ENCODE measurements around the gene RSRC2. TPM values are rescaled to one million over a fixed set of nuclear protein-coding genes. Genes with fewer than 3 reads are reported as not detected.

The RSRC2 gene
- total and polyA plus RNA-seq, 10 of the 15 experiments (the other 5 are each of a cell fraction or from before 2014, with no cell fraction given), result 49.8 to 112 (median 60.6) TPM

GRCh38 chr12:122526683-122527477, at the start of gene RSRC2, which contains the start of gene KNTC1 (continued):
- TF ChIP-seq EGR1 (IDR thresholded peaks at IDR 0.05; ENCODE audit: borderline replicate concordance in 1 of 2, low read depth in 2 of 2, low read length in 2 of 2), result peak in 1 of 2 experiments; percentile 83; a peak in 1 of 3 replicates
- TF ChIP-seq NRF1 (conservative IDR thresholded peaks at IDR 0.05; ENCODE audit: low read depth, low read length), result peak; percentile 29; the same call in 1 of the 2 replicates
- 0 out of 2 replicates have a peak, but pooled peaks have one; percentile 64 for TF ChIP-seq CBX5 (IDR thresholded peaks at IDR 0.05; ENCODE audit: low read depth)
- TF ChIP-seq SMAD5 (IDR thresholded peaks at IDR 0.05; ENCODE audit: low read depth), result peak; percentile 97
- no peak for TF ChIP-seq NR2F1 (conservative IDR thresholded peaks at IDR 0.05)
- peak; percentile 67; the same call in 1 of the 2 replicates for TF ChIP-seq ELK1 (IDR thresholded peaks at IDR 0.05; ENCODE audit: low read depth, low read length)
- TF ChIP-seq YY1 (IDR thresholded peaks at IDR 0.05; ENCODE audit: low read depth, low read length), result peak; percentile 99
- TF ChIP-seq GABPA (IDR thresholded peaks at IDR 0.05; ENCODE audit: low read depth), result peak; percentile 87
- no peak for TF ChIP-seq FOS (IDR thresholded peaks at IDR 0.05; ENCODE audit: borderline replicate concordance, extremely low read depth, insufficient read length)
- no peak for TF ChIP-seq ZNF217 (IDR thresholded peaks at IDR 0.05)
- peak; percentile 99 for TF ChIP-seq PML (IDR thresholded peaks at IDR 0.05; ENCODE audit: low read length)
- TF ChIP-seq TARDBP (IDR thresholded peaks at IDR 0.05; ENCODE audit: borderline replicate concordance), result 0 out of 2 replicates have a peak, but pooled peaks have one; percentile 28
- peak; percentile 99 for TF ChIP-seq RELB (IDR thresholded peaks at IDR 0.05; ENCODE audit: low read depth)
- no peak for TF ChIP-seq ETV6 (conservative IDR thresholded peaks at IDR 0.05 in 1 of 2, IDR thresholded peaks at IDR 0.05 in 1 of 2; ENCODE audit: borderline replicate concordance in 1 of 2, low read depth in 1 of 2)
- TF ChIP-seq CREB1 (IDR thresholded peaks at IDR 0.05; ENCODE audit: low read depth), result peak; percentile 56; the same call in 1 of the 2 replicates
- TF ChIP-seq ZBED1 (IDR thresholded peaks at IDR 0.05; ENCODE audit: borderline replicate concordance), result peak; percentile 23
- TF ChIP-seq USF1 (IDR thresholded peaks at IDR 0.05; ENCODE audit: borderline replicate concordance, extremely low read length, insufficient read depth, low read depth, low read length), result no peak
- no peak for TF ChIP-seq ZSCAN29 (IDR thresholded peaks at IDR 0.05)
- peak; percentile 95 for TF ChIP-seq PAX8 (IDR thresholded peaks at IDR 0.05)
- TF ChIP-seq NBN (IDR thresholded peaks at IDR 0.05), result peak; percentile 91
- no peak for TF ChIP-seq SREBF1 (IDR thresholded peaks at IDR 0.05; ENCODE audit: low read length)
- TF ChIP-seq KLF5 (IDR thresholded peaks at IDR 0.05; ENCODE audit: partially characterized antibody), result no peak
- 0 out of 2 replicates have a peak, but pooled peaks have one; percentile 35 for TF ChIP-seq RFX5 (IDR thresholded peaks at IDR 0.05; ENCODE audit: low read depth, low read length)
- no peak for TF ChIP-seq RCOR1 (conservative IDR thresholded peaks at IDR 0.05; ENCODE audit: low read depth, low read length)
- no peak for TF ChIP-seq TCF7 (IDR thresholded peaks at IDR 0.05; ENCODE audit: borderline replicate concordance)
- no peak for TF ChIP-seq CTCF (IDR thresholded peaks at IDR 0.05 in 2 of 3, conservative IDR thresholded peaks at IDR 0.05 in 1 of 3; ENCODE audit: control insufficient read depth in 2 of 3, extremely low read depth in 1 of 3, insufficient read depth in 1 of 3, low read depth in 3 of 3, low read length in 3 of 3)
- peak; percentile 66 for TF ChIP-seq HCFC1 (IDR thresholded peaks at IDR 0.05; ENCODE audit: low read length)
